Lung microvascular endothelial cell (primary cell): Measurements from ENCODE around the gene ICAM2. TPM values are rescaled to one million over a fixed set of nuclear protein-coding genes. Genes with fewer than 3 reads are reported as not detected.
A peak's percentile ranks its signal among the peaks of the same experiment; 100 is the strongest.

ENCODE experiments used
- DNase-seq, 2 donors: peaks; one replicate each; pipeline versions ENCODE4 v3.0.0 to v3.0.0-alpha.2; 2010; ENCODE audit warnings: low read depth in 2 of 2
- total RNA-seq: library from RNA; depleted of rRNA; stranded (reverse); fragments of >200 nt; gene quantifications from 2 replicates; pipeline ENCODE4 v1.2.1, GENCODE V29; 2014

The ICAM2 gene
- total RNA-seq, 1 donor from 2014 or later, result 257 TPM

GRCh38 chr17:63976702-63977101 is 43.7 kb downstream of the ICAM2 start:
- DNase-seq, result no peak

- DNase-seq, result no peak
Observed at GRCh38 chr17:63975541-63976092, 44.8 kb downstream of the ICAM2 start.

- peak; percentile 35 to 61 for DNase-seq
Observed at GRCh38 chr17:63974594-63975192, 45.7 kb downstream of the ICAM2 start.

- no peak for DNase-seq
Observed at GRCh38 chr17:63973930-63974593, 46.4 kb downstream of the ICAM2 start.

- DNase-seq, result no peak
Observed at GRCh38 chr17:63973247-63973646, 47.2 kb downstream of the ICAM2 start.

GRCh38 chr17:63972796-63973195 is 47.6 kb downstream of the ICAM2 start, which contains the start of gene SCN4A:
SCN4A (minus strand) TSS chr17:63972918; CDS start chr17:63972841, 77 bp downstream.
- DNase-seq, result no peak

GRCh38 chr17:63969278-63969677 is 51.2 kb downstream of the ICAM2 start:
- DNase-seq, result peak in 1 of 2 donors; percentile 23

- no peak for DNase-seq
Observed at GRCh38 chr17:63967953-63968352, 52.5 kb downstream of the ICAM2 start.

- no peak for DNase-seq
Observed at GRCh38 chr17:63966646-63967264, 53.7 kb downstream of the ICAM2 start.

- peak in 1 of 2 donors; percentile 21 for DNase-seq
Observed at GRCh38 chr17:63963123-63963522, 57.3 kb downstream of the ICAM2 start.

- DNase-seq, result no peak
Observed at GRCh38 chr17:63962298-63962744, 58.1 kb downstream of the ICAM2 start.

- DNase-seq, result peak; percentile 69 to 76
Observed at GRCh38 chr17:63961355-63962212, 58.8 kb downstream of the ICAM2 start.

- no peak for DNase-seq
Observed at GRCh38 chr17:63960430-63960829, 60.0 kb downstream of the ICAM2 start.

GRCh38 chr17:63960006-63960405 is 60.4 kb downstream of the ICAM2 start:
- DNase-seq, result no peak

GRCh38 chr17:63956296-63956920 is 64.0 kb downstream of the ICAM2 start:
- DNase-seq, result no peak

- DNase-seq, result no peak
Observed at GRCh38 chr17:63955791-63956190, 64.6 kb downstream of the ICAM2 start.

- DNase-seq, result no peak
Observed at GRCh38 chr17:63955232-63955631, 65.2 kb downstream of the ICAM2 start.

GRCh38 chr17:63954402-63955063 is 65.9 kb downstream of the ICAM2 start:
- no peak for DNase-seq
